ENCODE data around the gene SLC12A9. TPM values are rescaled to one million over a fixed set of nuclear protein-coding genes. Genes with fewer than 3 reads are reported as not detected.

Gene SLC12A9
- total RNA-seq, 6 donors from 2014 or later, result 14.5 to 50.1 (median 43.9) TPM

DNA sequence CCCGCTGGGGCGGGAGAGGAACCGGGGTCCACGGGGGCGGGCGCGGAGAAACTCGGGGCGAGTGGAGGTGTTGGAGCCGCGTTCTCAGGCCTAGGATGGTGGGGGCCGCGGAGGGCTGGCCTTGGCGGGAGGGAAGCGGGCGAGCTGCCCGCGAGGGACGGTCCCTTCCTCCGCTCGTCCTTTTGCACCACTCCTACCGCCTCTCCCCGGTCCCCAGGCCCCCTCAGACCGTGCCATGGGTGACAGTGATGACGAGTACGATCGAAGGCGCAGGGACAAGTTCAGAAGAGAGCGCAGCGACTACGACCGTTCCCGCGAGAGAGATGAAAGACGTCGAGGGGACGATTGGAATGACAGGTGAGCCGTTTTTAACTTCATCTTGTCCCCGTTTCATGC, 22.8 kb downstream of the SLC12A9 start:
- peaks cover 10 to 56% (median 23%) of the 10 kb centered on the region in 4 donors for H3K36me3 ChIP-seq
- DNase-seq, result no peak

DNA sequence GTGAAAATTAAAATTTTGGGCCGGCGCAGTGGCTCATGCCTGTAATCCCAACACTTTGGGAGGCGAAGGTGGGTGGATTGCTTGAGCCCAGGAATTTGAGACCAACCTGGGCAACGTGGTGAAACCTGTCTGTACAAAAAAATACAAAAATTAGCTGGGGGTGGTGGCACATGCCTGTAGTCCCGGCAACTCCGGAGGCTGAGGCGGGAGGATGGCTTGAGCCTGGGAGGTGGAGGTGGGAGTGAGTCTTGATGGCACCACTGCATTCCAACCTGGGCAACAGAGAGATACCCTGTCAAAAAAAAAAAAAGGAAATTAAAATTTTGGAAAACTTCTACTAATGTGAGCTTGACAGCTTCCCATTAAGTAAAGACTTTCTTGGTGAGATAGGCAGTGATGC, 25.5 kb downstream of the SLC12A9 start:
- Histone ChIP-seq H3K27ac (no peak overlapping the region), H3K9me3 (no peaks in the 10 kb centered on the region), H3K27me3 (no peaks in the 10 kb centered on the region), H3K4me1 (peaks cover 28 to 35% (median 31%) of the 10 kb centered on the region in 4 donors), H3K36me3 (peaks cover 17 to 61% (median 32%) of the 10 kb centered on the region in 4 donors), H3K4me3 (no peak overlapping the region)
- DNase-seq, result no peak
- ATAC-seq (ENCODE audit: low FRiP score in 2 of 2), result no peak
- WGBS, 2 donors, result 73 to 82% methylated on average over 7 of the region's 7 CpGs
- TF ChIP-seq EP300 (IDR thresholded peaks at IDR 0.05) (no peak), CTCF (IDR thresholded peaks at IDR 0.05) (no peak), POLR2A (IDR thresholded peaks at IDR 0.05) (no peak), POLR2AphosphoS5 (IDR thresholded peaks at IDR 0.05) (no peak)

More for the DNA sequence above, 22.8 kb downstream of the SLC12A9 start:
- Histone ChIP-seq H3K4me3 (peak overlapping the region; percentile 93 to 100 (median 97)), H3K9me3 (no peaks in the 10 kb centered on the region), H3K27me3 (no peaks in the 10 kb centered on the region), H3K4me1 (peaks cover 28 to 35% (median 31%) of the 10 kb centered on the region in 4 donors), H3K27ac (peak overlapping the region; percentile 92 to 98 (median 96))
- 0 to 1% methylated on average over 20 to 37 of the region's 39 CpGs for WGBS, 2 donors
- no peak for TF ChIP-seq POLR2AphosphoS5 (IDR thresholded peaks at IDR 0.05)
- no peak for TF ChIP-seq CTCF (IDR thresholded peaks at IDR 0.05)
- no peak for TF ChIP-seq POLR2A (IDR thresholded peaks at IDR 0.05)
- TF ChIP-seq EP300 (IDR thresholded peaks at IDR 0.05), result no peak
- ATAC-seq (ENCODE audit: low FRiP score in 2 of 2), result peak; percentile 56 to 60

DNA sequence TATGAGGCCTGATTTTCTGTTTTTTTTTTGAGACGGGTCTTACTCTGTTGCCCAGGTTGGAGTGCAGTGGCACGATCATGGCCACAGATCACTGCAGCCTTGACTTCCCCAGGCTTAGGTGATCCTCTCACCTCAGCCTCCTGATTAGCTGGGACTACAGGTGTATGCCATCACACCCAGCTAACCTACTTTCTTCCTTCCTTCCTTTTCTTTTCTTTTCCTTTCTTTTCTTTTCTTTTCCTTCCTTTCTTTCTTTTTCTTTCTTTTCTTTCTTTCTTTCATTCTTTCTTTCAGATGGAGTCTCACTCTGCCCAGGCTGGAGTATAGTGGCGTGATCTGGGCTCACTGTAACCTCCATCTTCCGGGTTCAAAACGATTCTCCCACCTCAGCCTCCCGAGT, 26.2 kb downstream of the SLC12A9 start:
- H3K4me1 ChIP-seq, result peaks cover 28 to 35% (median 31%) of the 10 kb centered on the region in 4 donors
- H3K27ac ChIP-seq, result no peak overlapping the region
- peaks cover 18 to 61% (median 35%) of the 10 kb centered on the region in 4 donors for H3K36me3 ChIP-seq
- no peaks in the 10 kb centered on the region for H3K27me3 ChIP-seq
- H3K4me3 ChIP-seq, result no peak overlapping the region
- DNase-seq (no peak), ATAC-seq (ENCODE audit: low FRiP score in 2 of 2) (no peak)
- TF ChIP-seq POLR2A (IDR thresholded peaks at IDR 0.05), result no peak
- no peak for TF ChIP-seq POLR2AphosphoS5 (IDR thresholded peaks at IDR 0.05)
- no peak for TF ChIP-seq EP300 (IDR thresholded peaks at IDR 0.05)
- TF ChIP-seq CTCF (IDR thresholded peaks at IDR 0.05), result no peak
- no peaks in the 10 kb centered on the region for H3K9me3 ChIP-seq
- 76 to 84% methylated on average over 6 of the region's 6 CpGs for WGBS, 2 donors

DNA sequence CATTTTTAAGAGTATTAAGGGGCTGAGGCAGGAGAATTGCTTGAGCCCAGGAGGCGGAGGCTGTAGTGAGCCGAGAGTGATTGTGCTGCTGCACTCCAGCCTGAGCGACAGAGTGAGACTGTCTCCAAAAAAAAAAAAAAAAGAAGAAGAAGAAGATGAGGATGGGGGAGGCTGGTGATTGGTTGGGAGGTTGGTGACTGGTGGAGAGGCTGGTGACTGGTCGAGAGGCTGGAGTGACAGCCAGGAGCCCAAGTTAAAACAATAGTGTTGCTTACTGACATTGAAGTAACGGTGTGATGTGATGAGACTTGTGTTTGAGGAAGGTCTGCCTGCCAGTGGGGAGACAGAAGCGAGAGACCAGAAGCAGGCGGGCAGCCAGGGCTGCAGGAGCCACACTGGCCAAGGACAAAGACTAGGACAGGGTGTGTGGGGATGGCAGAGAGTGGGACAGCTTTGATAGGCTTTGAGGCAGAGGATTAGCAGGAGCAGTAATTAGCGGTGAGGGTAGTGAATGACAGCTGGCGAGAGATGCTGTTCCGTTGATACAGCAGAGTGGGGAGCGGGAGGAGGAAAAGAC, 27.3 kb downstream of the SLC12A9 start:
- ATAC-seq (ENCODE audit: low FRiP score in 2 of 2), result no peak
- Histone ChIP-seq H3K27ac (no peak overlapping the region), H3K4me1 (peaks cover 22 to 27% (median 24%) of the 10 kb centered on the region in 4 donors), H3K9me3 (no peaks in the 10 kb centered on the region), H3K27me3 (no peaks in the 10 kb centered on the region), H3K4me3 (no peak overlapping the region), H3K36me3 (peaks cover 20 to 67% (median 44%) of the 10 kb centered on the region in 4 donors)
- TF ChIP-seq POLR2AphosphoS5 (IDR thresholded peaks at IDR 0.05) (no peak), POLR2A (IDR thresholded peaks at IDR 0.05) (no peak)
- WGBS, 2 donors, result 79 to 82% methylated on average over 11 of the region's 11 CpGs
- DNase-seq, result no peak

GRCh38 chr7:100880645-100881044, 28.1 kb downstream of the SLC12A9 start:
- Histone ChIP-seq H3K4me3 (no peak overlapping the region), H3K36me3 (peaks cover 28 to 76% (median 53%) of the 10 kb centered on the region in 4 donors), H3K27ac (no peak overlapping the region), H3K27me3 (no peaks in the 10 kb centered on the region), H3K4me1 (peaks cover 20 to 27% (median 23%) of the 10 kb centered on the region in 4 donors), H3K9me3 (no peaks in the 10 kb centered on the region)
- TF ChIP-seq POLR2A (IDR thresholded peaks at IDR 0.05), result no peak
- no peak for TF ChIP-seq CTCF (IDR thresholded peaks at IDR 0.05)
- no peak for TF ChIP-seq EP300 (IDR thresholded peaks at IDR 0.05)
- TF ChIP-seq POLR2AphosphoS5 (IDR thresholded peaks at IDR 0.05), result no peak
- ATAC-seq (ENCODE audit: low FRiP score in 2 of 2) (no peak), DNase-seq (no peak)
- WGBS, 2 donors, result 94% methylated on average over 7 of the region's 7 CpGs

Data from upper lobe of left lung (tissue), 6 donors.